Measurements from ENCODE around the gene TMEM61. TPM values are rescaled to one million over a fixed set of nuclear protein-coding genes. Genes with fewer than 3 reads are reported as not detected.

The TMEM61 gene
- total RNA-seq, 2 experiments from 2014 or later = not detected

DNA sequence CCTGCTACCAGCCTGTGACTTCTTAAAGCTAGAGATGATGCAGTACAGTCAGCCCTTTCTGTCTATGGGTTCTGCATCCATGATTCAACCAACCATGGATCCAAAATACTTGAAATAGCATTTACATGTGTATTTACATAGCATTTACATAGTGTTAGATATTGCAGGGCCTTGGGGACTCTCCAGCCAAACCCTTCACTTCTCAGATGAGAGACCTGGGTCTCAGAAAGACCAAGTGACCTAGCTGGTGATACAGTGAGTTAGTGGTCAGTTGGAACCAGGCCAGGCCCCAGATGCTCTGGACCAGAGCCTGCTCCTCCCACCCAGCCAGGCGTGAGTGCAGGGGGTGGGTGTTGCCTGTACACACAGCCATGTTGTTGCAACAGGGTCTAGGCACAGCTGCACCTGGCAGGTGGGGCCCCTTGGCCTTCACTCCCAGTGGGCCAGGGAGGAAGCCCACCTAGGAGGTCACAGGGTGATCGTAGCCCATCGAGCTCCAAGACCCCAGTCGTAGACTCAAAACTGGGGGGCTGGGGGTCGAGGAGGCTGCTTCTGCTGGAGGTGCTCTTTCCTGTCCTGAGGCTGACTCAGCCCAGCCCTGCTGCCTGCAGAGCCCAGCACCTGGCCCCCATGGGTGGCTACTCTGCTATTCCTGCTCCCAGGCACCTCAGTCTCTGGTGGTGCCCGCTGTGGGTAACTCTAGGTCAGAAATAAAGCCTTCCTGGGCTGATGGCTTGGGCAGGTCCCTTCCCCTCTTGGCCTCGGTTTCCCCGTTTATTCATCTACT is 7.7 kb downstream of the TMEM61 start:
- H3K27ac Mint-ChIP-seq = no peak overlapping the region
- CTCF ChIA-PET = interaction anchor here (2.1 to 3.7 kb wide), 3 partner anchors 8 to 43 kb away, joined by 7 to 10 read pairs (median 8); no protein-coding TSS in a partner anchor

DNA sequence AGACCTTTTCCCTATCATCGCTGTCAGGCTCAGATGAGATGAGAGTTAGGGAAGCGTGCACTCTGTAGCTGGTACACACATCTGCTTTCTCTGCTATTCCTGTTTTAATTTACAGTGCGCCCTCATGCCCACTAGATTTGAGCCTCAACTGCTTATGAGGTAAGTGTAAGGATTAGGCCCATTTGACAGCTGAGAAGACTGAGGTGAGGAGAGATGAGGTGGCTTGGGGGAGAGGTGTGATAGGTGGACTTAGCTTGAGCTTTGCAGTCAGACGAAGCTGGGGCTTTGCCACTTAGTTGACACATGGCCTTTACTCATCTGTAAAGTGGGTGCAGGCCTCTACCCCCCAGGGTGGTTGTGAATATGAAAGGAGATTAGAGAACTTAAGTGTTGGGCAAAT is 8.5 kb downstream of the TMEM61 start:
- no peak for ATAC-seq
- Mint-ChIP-seq H3K27ac (no peak overlapping the region), H3K4me1 (ENCODE audit: low read depth) (peaks cover 5% of the 10 kb centered on the region)

More for the DNA sequence above, 7.7 kb downstream of the TMEM61 start:
- POLR2A ChIA-PET = no interaction called here
- Mint-ChIP-seq H3K4me1 (ENCODE audit: low read depth) (peaks cover 4% of the 10 kb centered on the region), H3K9me3 (ENCODE audit: insufficient read depth) (no peaks in the 10 kb centered on the region), H3K27me3 (ENCODE audit: low read depth) (peaks cover 17% of the 10 kb centered on the region), H3K36me3 (ENCODE audit: low read depth) (no peaks in the 10 kb centered on the region), H3K4me3 (no peak overlapping the region)
- no peak for DNase-seq
- ATAC-seq = no peak

DNA sequence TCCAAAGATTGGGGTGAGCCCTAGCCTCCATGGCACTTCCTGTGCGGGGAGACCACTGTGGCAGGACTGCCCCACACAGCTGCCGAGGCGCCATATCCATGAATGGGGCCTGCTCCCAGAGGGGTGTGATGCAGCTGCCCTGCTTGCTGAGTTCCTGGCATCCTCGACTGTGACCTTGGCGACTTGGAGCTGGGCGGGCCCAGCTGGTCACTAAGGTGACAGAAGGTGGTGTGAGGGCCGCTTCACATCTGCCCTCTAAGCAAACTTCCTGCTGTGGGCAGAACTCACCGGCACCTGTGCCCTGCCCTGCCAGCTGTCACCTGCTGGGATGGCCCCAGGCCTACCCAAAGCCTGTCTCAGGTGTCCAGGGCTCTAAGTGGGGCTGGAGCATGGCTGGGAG is 9.0 kb downstream of the TMEM61 start:
- Mint-ChIP-seq H3K36me3 (ENCODE audit: low read depth) (no peaks in the 10 kb centered on the region), H3K4me3 (no peak overlapping the region), H3K9me3 (ENCODE audit: insufficient read depth) (no peaks in the 10 kb centered on the region), H3K27ac (no peak overlapping the region), H3K27me3 (ENCODE audit: low read depth) (peaks cover 11% of the 10 kb centered on the region), H3K4me1 (ENCODE audit: low read depth) (peaks cover 10% of the 10 kb centered on the region)
- CTCF ChIA-PET = interaction anchor here (1.1 to 3.7 kb wide), 4 partner anchors 8 to 44 kb away, joined by 3 to 10 read pairs (median 6); no protein-coding TSS in a partner anchor
- no peak for ATAC-seq
- DNase-seq = no peak
- POLR2A ChIA-PET = interaction anchor here (1.0 kb wide), 1 partner anchor 39 kb away, joined by 3 read pairs; no protein-coding TSS in a partner anchor

More for the DNA sequence above, 8.5 kb downstream of the TMEM61 start:
- H3K4me3 Mint-ChIP-seq = no peak overlapping the region
- ChIA-PET POLR2A (interaction anchor here (1.0 kb wide), 1 partner anchor 38 kb away, joined by 3 read pairs; no protein-coding TSS in a partner anchor), CTCF (interaction anchor here (1.1 to 3.7 kb wide), 3 partner anchors 8 to 44 kb away, joined by 3 to 10 read pairs (median 7); no protein-coding TSS in a partner anchor)
- H3K27me3 Mint-ChIP-seq (ENCODE audit: low read depth) = peaks cover 10% of the 10 kb centered on the region
- DNase-seq = no peak
- H3K36me3 Mint-ChIP-seq (ENCODE audit: low read depth) = no peaks in the 10 kb centered on the region
- H3K9me3 Mint-ChIP-seq (ENCODE audit: insufficient read depth) = no peaks in the 10 kb centered on the region

DNA sequence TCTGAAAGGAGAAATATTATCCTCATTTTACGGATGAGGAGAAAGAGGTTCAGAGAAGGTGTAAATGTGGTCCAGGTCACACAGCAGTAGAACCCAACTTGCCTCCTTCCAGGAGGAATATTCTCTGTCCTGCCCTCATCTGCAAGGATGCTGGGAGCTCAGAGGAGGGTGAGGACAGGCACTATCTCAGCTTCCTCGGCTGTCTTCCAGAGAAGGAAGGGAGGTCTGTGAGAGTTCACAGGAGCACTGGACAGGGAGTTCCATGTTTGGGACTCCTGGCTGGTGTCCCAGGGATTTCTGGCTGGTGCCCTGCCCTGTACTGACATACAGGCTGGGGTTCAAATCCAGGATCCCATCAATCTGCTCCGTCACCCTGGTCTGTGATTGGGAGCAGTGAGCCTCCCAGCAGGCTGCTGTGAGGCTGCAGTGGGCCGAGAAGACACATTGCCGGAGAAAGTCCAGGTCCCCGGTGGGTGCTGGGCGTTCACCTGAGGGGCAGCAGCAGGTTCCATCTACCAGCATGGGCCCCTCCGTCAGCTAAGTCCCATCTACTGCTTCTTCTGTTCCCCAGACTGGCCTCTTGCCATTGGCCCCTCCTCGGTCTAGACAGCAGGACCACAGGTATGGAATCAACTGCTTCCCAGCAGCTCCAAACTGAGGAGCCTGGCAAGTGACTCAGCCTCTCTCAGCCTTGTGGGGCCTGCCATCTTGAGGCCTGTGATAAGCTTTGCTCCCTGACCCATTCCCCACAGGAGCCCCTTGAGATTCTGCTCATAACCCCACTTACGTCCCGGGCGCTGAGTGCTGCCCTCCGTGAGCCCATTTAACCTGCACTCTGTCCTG is 9.8 kb downstream of the TMEM61 start:
- Mint-ChIP-seq H3K9me3 (ENCODE audit: insufficient read depth) (no peaks in the 10 kb centered on the region), H3K27ac (no peak overlapping the region), H3K4me1 (ENCODE audit: low read depth) (peaks cover 17% of the 10 kb centered on the region), H3K4me3 (no peak overlapping the region), H3K27me3 (ENCODE audit: low read depth) (peaks cover 14% of the 10 kb centered on the region), H3K36me3 (ENCODE audit: low read depth) (no peaks in the 10 kb centered on the region)
- DNase-seq (no peak), ATAC-seq (no peak)
- CTCF ChIA-PET = interaction anchor here (1.0 to 3.7 kb wide), 3 partner anchors 32 to 45 kb away, joined by 3 to 10 read pairs (median 4); no protein-coding TSS in a partner anchor
- POLR2A ChIA-PET = no interaction called here

DNA sequence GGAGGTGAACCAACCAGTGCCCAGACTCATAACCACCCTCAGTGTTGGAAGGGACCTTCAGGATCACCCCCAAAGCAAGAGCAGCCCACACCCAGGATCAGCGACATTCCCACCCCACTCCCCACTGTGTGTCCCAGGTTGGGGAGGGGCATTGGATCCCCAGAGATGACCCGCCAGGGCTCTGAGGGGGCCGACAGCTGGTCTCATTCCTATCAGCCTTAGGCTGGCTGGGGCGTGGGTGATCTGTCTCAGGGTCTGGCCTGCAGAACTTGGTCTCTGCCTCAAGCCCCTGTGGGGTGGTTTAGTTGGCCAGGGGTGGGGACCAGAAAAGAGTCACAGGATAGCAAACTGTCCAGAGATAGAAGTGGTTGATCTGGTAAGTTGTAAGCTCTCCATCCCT is 10.5 kb downstream of the TMEM61 start:
- DNase-seq (no peak), ATAC-seq (no peak)
- ChIA-PET CTCF (interaction anchor here (1.0 to 3.7 kb wide), 2 partner anchors 40 to 46 kb away, joined by 3 to 10 read pairs; no protein-coding TSS in a partner anchor), POLR2A (no interaction called here)
- Mint-ChIP-seq H3K4me3 (no peak overlapping the region), H3K4me1 (ENCODE audit: low read depth) (peaks cover 24% of the 10 kb centered on the region), H3K27me3 (ENCODE audit: low read depth) (peaks cover 20% of the 10 kb centered on the region), H3K27ac (no peak overlapping the region), H3K36me3 (ENCODE audit: low read depth) (no peaks in the 10 kb centered on the region), H3K9me3 (ENCODE audit: insufficient read depth) (no peaks in the 10 kb centered on the region)

DNA sequence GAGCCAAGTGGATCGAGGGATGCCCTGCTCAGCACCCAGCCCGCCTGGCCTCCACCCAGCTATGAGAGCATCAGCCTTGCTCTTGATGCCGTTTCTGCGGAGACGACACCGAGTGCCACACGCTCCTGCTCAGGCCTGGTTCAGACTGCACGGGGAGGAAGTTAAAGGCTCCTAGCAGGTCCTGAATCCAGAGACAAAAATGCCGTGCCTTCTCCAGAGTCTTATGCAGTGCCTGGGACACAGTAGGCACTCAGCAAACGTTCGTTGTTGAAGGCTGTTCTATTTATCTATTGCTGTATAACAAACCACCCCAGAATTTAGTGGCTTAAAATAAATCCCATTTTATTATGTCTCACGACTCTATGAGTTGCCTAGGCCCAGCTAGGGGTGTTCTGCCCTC is 11.5 kb downstream of the TMEM61 start:
- Mint-ChIP-seq H3K27ac (no peak overlapping the region), H3K4me1 (ENCODE audit: low read depth) (peaks cover 35% of the 10 kb centered on the region), H3K4me3 (no peak overlapping the region), H3K36me3 (ENCODE audit: low read depth) (no peaks in the 10 kb centered on the region), H3K27me3 (ENCODE audit: low read depth) (peaks cover 23% of the 10 kb centered on the region), H3K9me3 (ENCODE audit: insufficient read depth) (no peaks in the 10 kb centered on the region)
- ChIA-PET CTCF (interaction anchor here (1.5 to 3.7 kb wide), 3 partner anchors 30 to 47 kb away, joined by 5 to 10 read pairs (median 8); no protein-coding TSS in a partner anchor), POLR2A (no interaction called here)
- no peak for ATAC-seq
- DNase-seq = no peak

DNA sequence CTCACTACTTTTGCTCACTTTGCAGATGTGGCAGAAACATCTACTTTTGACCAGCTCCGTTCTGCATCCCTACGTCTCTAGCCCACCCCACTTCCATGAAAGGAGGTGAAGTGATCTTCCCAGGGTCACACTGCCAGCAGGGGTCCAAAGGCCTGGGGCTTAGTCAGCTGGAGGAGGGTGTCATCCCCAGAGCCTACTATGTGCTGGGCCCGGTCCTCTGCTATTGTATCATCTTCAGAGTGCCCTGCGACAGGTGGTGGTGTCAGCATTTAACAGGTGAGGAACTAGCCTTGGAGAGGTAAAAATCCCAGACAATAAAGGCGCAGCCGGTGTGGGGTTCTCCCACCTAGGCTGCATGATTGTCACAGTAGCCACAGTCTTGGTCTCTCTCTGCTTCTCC is 12.7 kb downstream of the TMEM61 start:
- Mint-ChIP-seq H3K4me1 (ENCODE audit: low read depth) (peaks cover 40% of the 10 kb centered on the region), H3K9me3 (ENCODE audit: insufficient read depth) (no peaks in the 10 kb centered on the region), H3K4me3 (no peak overlapping the region), H3K27me3 (ENCODE audit: low read depth) (peaks cover 29% of the 10 kb centered on the region), H3K36me3 (ENCODE audit: low read depth) (no peaks in the 10 kb centered on the region), H3K27ac (no peak overlapping the region)
- CTCF ChIA-PET = interaction anchor here (0.8 to 1.7 kb wide), 3 partner anchors 29 to 48 kb away, joined by 4 to 8 read pairs (median 5); no protein-coding TSS in a partner anchor
- ATAC-seq = no peak
- POLR2A ChIA-PET = no interaction called here
- no peak for DNase-seq

DNA sequence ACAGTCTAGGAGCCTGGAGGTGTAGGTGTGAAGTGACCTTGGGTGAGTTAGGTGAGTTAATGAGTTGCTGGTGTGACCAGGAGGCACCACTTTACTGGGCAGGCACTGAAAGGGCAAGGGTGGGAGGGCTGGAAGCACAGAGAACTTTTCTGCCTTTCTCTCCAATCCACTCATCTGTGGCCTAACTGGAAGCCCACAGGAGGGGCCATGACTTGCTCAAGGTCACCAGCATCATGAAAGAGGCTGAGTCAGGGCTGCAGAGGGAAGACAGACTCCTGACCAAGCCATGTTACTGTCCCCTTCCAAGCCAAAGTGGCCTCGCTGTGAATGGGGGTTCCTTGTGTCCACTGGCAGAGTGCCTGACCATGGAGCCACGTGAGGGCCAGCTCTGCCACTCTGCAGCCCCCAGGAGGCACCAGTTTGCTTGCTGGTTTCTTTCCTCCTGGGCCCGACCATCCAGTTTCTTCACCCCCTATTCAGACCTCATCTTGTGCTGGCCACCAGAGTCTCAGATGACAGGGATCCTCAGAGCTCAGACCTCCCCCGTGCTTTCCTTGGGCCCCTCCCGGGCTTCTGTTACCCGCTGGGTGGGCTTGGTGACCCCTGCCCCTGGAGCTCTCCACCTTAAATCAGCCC is 14.0 kb downstream of the TMEM61 start:
- H3K4me1 Mint-ChIP-seq (ENCODE audit: low read depth) = peaks cover 40% of the 10 kb centered on the region
- no peaks in the 10 kb centered on the region for H3K9me3 Mint-ChIP-seq (ENCODE audit: insufficient read depth)
- CTCF ChIA-PET = interaction anchor here (4.9 to 6.4 kb wide), 2 partner anchors 43 to 50 kb away, joined by 78 to 119 read pairs; no protein-coding TSS in a partner anchor
- peak overlapping the region; percentile 87 for H3K27ac Mint-ChIP-seq
- H3K36me3 Mint-ChIP-seq (ENCODE audit: low read depth) = no peaks in the 10 kb centered on the region
- no peak overlapping the region for H3K4me3 Mint-ChIP-seq
- POLR2A ChIA-PET = no interaction called here
- DNase-seq (no peak), ATAC-seq (no peak)
- peaks cover 29% of the 10 kb centered on the region for H3K27me3 Mint-ChIP-seq (ENCODE audit: low read depth)

DNA sequence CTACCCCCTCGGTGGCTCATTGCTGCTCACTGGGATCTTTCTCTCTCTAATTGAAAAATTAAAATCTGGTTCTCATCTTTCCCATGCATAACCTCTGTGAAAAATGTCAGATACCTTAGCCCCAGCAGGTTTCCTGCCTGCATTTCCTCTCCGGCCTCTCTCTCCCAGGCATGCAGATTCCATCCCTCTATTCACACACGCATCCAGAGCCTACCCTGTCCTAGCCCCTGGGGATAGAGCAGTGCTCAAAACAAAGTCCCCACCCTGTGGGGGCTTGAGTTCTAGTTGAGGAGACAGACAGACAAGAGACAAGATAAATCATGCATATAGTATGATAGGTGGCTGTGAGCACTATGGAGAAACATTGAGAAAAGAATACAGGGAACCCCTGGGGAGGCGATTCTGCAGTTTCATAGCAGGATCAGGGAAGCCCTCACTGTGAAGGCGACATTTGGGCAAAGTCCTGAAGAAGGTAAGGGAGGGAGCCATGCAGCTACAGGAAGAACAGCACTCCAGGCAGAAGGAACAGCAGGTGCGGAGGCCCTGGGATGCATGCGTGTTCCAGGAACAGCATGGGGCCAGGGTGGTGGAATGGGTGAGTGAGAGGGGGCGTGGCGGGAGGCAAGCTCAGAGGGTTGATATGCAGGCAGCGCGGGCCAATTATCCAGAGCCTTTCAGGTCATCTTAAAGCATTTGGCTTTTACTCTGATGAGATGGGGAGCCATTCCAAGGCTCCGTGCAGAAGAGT is 14.8 kb downstream of the TMEM61 start:
- no peaks in the 10 kb centered on the region for H3K36me3 Mint-ChIP-seq (ENCODE audit: low read depth)
- no peak overlapping the region for H3K4me3 Mint-ChIP-seq
- ChIA-PET CTCF (interaction anchor here (1.0 to 6.4 kb wide), 10 partner anchors 8 to 65 kb away, joined by 3 to 119 read pairs (median 8); no protein-coding TSS in a partner anchor), POLR2A (interaction anchor here (0.8 to 1.7 kb wide), 2 partner anchors 44 to 50 kb away, joined by 3 to 9 read pairs; no protein-coding TSS in a partner anchor)
- ATAC-seq = no peak
- H3K27me3 Mint-ChIP-seq (ENCODE audit: low read depth) = peaks cover 32% of the 10 kb centered on the region
- H3K4me1 Mint-ChIP-seq (ENCODE audit: low read depth) = peaks cover 40% of the 10 kb centered on the region
- DNase-seq = no peak
- H3K27ac Mint-ChIP-seq = peak overlapping the region; percentile 87
- H3K9me3 Mint-ChIP-seq (ENCODE audit: insufficient read depth) = no peaks in the 10 kb centered on the region

DNA sequence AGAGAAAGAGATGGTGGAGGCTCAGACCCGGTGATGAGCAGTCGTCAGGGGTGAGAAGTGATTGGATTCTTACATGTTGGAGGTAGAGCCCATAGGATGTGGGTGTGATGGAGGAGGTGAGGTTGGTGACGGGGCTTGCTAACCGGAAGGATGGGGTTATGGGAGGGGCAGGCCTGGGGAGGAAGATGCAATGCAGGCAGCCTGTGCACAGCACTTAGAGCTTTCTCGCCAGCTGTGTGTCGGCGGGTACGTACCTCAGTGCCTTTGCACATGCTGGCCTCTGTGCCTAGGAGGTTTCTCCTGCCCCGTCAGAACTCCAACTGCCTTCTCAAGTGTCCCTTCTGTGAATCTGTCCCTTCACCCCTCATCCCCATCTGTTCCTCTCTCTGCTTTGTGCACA is 15.4 kb downstream of the TMEM61 start:
- ATAC-seq (peak; percentile 79), DNase-seq (peak; percentile 81)
- no peaks in the 10 kb centered on the region for H3K36me3 Mint-ChIP-seq (ENCODE audit: low read depth)
- H3K27ac Mint-ChIP-seq = peak overlapping the region; percentile 87
- peaks cover 32% of the 10 kb centered on the region for H3K27me3 Mint-ChIP-seq (ENCODE audit: low read depth)
- ChIA-PET POLR2A (interaction anchor here (0.8 to 1.7 kb wide), 2 partner anchors 45 to 51 kb away, joined by 3 to 9 read pairs; no protein-coding TSS in a partner anchor), CTCF (interaction anchor here (0.6 to 6.4 kb wide), 17 partner anchors 9 to 194 kb away, joined by 3 to 119 read pairs (median 4); partner anchors contain the start of genes DHCR24 and TTC22)
- H3K9me3 Mint-ChIP-seq (ENCODE audit: insufficient read depth) = no peaks in the 10 kb centered on the region
- H3K4me1 Mint-ChIP-seq (ENCODE audit: low read depth) = peaks cover 40% of the 10 kb centered on the region
- peak overlapping the region; percentile 42 for H3K4me3 Mint-ChIP-seq

Data from activated CD8-positive, alpha-beta T cell treated with anti-CD3 and anti-CD28 coated beads, Interleukin-2, amount 10 ng/mL, durations not matched to agents 7 days and 5 days (primary cell).